Measurements from ENCODE around the gene ZC3HAV1.
"Not testable (repeated sequence)": the region's sequence is repeated elsewhere in the genome, so short reads cannot be mapped to it uniquely, and the experiment has no call there.

ZC3HAV1 gene

DNA sequence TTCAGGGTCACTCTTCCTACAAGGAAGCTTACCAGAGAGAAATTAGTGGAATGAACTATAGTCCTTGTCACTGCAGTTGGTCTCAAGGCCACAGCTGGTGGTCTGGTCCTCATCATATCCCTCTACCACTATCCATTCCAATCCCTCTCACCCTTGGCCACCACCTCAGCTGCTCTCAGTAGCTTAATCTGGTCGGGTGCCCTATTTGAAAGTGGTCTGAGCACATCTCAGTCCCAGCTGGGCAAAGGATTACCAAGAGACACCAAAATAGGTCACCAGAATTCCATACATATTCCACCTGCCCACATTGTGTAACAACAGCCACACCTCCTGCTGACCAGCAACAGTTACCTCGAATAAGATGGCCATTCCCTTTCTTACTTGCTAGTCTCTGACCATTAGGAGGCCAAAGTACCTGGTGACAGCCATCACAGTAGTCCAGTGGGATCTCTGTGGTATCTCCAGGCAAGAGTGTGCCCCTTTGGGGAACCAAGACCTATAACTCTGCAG is 3.3 kb upstream of the ZC3HAV1 start:
- DNase-seq (ENCODE audit: low read depth in 2 of 2), result no peak

DNA sequence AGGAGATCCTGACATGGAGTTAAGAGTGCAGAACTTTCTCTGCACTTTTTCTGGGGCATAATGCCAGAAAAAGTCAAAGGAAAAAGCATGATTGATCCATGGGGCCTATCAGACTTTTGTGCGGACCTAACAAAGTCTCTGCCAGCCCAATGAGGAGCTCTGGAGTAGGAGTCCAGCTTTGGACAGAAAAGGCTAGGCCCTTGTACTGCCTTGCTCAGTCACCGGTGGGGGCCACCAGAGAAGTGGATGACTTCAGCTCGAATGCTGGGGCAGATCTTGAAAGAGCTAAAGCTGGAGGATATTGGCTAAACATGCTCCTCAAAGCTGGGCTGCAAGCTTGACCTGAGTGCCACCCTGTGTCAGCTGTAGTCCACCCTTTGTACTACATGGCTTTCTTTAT is 2.8 kb upstream of the ZC3HAV1 start:
- DNase-seq (ENCODE audit: low read depth in 2 of 2), result no peak

DNA sequence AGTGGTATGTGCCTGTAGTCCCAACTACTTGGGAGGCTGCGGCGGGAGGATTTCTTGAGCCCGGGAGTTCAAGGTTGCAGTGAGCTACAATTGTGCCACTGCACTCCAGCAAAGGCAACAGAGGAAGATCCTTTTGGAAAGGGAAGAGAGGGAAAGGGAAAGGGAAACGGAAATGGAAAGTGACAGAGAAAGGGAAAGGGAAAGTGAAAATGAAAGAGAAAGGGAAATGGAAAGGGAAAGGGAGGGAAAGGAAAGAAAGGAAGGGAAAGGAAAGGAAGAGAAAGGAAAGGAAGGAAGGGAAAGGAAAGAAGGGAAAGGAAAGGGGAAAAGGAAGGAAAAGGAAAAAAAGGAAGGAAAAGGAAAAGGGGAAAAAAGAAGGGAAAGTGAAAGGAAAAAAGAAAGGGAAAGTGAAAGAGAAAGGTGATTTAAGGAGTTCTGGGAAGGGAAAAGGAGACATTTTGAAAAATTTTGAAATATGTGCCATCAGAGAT is 2.3 kb upstream of the ZC3HAV1 start:
- DNase-seq (ENCODE audit: low read depth in 2 of 2), result no peak

GRCh38 chr7:139111147-139111546 is 1.6 kb upstream of the ZC3HAV1 start:
- DNase-seq (ENCODE audit: low read depth in 2 of 2), result no peak

DNA sequence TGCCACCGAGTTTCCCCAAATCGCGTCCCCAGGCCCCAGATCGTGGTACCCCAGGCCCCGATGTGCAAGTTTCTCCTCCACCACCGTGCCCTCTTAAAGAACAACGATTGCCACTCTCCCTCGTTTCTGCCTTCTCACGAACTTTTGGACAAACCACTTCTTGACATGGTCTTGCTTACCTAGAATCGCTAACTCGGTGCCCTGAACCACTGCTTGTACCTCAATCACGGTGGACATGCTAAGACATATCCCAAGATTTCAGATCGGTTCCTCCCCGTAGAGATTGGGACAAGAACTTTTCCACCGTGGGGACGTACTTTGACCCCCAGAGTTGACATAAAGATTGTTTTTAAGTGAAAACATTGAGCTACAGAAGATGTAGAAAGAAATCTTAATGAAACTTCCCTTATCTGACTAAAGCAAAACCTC is 477 bp upstream of the ZC3HAV1 start:
- DNase-seq (ENCODE audit: low read depth in 2 of 2), result no peak

DNA sequence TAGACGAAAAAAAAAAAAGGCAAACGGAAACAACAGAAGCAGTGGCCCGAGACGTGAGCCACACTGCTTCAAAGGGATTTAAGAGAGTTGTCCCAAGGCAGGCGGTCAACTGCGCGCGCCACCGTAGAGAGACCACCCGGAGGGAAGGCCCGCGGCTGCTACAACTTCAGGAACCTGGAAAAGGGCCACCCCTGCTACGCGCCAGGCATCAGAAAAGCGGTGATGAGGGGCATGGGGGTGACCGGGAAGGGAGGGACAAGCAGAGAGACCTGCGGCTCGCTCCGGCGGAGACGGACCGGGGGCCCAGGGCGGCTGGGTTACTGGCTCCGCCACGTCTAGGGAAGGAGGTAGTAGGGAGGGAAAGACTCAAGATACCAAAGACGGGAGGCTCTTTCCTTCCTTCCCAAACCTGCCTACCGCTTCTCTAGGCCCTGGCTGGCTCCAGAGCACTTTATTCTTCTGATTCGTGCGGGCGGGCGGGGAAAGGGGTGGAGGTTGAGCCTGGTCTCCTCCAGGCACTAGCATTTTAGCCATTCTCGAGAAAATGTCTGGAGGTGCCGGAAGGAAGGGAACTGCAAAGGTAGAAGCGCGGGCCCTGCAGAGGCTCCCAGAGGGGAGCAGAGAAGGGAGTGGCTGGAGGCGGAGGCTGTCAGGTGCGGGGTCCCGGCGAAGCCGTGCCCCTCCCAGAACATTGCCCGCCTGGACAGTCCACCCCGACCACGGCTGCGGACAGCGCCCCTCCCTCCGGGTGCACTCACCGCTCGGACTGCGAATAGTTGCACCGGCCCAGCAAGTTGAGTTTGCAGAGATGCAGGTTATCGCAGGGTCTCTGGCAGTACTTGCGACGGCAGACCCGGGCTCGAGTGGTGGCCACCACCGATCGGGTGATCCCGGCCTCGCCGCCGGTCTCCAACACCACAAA is 993 bp downstream of the ZC3HAV1 start:
- DNase-seq (ENCODE audit: low read depth in 2 of 2), result no peak

- DNase-seq (ENCODE audit: low read depth in 2 of 2), result no peak
Observed at GRCh38 chr7:139106959-139107358, 2.6 kb downstream of the ZC3HAV1 start.

DNA sequence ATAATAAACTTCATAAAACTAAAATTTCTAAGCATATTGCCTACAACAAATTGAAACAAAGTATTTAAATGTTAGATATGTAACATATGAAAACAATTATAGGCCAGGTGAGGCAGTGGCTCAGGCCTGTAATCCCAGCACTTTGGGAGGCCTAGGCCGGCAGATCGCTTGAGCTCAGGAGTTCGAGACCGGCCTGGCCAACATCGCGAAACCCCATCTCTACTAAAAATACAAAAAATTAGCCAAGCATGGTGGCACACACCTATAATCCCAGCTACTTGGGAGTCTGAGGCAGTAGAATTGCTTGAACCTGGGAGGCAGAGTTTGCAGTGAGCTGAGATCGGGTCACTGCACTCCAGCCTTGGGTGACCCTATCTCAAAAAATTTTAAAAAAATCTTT is 3.3 kb downstream of the ZC3HAV1 start:
- DNase-seq (ENCODE audit: low read depth in 2 of 2), result not testable (repeated sequence)

DNA sequence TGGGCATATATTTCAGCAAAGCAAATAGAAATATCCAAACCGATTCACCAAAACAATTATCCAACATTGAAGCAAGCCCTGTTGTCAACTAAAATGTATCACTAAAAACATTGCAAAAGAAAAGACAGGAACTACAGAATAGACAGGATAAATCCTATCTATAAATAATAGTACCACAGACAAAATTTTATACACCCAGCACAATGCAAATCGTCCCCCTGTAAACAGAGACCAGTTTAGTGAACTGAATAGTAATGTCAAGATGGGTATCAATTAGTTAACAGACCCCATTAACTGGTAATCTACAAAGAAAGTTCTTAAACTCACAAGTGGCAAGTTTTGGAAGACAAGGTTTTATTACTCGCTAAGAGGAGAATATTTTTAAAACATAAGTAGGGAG is 4.0 kb downstream of the ZC3HAV1 start:
- no peak for DNase-seq (ENCODE audit: low read depth in 2 of 2)

GRCh38 chr7:139104091-139104450 is 5.4 kb downstream of the ZC3HAV1 start:
- DNase-seq (ENCODE audit: low read depth in 2 of 2), result no peak

DNA sequence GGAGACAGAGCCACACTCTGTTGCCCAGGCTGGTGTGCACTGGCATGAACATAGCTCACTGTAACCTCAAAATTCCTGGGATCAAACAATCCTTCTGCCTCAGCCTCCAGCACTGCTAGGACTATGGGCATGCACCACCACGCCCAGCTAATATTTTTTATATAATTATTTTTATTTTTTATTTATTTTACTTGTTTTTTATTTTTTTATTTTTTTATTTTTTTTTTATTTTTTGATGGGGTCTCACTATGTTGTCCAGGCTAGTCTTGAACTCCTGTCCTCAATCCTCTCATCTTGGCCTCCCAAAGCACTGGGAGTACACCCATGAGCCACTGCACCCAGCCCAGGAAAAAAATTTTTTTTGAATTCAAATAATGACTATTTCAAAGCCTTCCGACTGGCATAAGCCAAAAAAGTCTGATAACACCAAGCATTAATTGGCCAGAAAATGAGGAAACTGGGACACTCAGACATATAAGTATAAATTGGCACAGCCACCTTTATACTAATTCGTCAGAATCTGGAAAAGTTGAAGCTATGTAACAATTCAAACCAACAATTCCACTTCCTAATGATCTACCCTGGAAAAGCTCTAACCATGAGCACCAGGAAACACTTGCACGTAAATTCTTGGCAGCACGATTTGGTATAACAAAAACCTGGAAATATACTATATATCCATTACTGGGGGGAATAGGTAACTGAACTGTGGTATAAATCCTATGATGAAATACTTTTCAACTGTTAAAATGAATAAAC is 6.3 kb downstream of the ZC3HAV1 start:
- no peak for DNase-seq (ENCODE audit: low read depth in 2 of 2)

DNA sequence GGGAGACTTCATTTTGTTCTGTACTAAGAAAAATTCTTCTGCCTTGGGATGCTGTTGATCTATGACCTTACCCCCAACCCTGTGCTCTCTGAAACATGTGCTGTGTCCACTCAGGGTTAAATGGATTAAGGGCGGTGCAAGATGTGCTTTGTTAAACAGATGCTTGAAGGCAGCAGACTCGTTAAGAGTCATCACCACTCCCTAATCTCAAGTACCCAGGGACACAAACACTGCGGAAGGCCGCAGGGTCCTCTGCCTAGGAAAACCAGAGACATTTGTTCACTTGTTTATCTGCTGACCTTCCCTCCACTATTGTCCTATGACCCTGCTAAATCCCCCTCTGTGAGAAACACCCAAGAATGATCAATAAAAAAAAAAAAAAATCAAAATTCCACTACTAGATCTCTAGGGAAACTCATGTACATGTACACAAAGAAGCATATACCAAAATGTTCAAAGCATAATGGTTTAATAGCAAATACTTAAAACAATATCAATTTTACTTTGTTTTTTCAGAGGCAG is 7.8 kb downstream of the ZC3HAV1 start:
- not testable (repeated sequence) for DNase-seq (ENCODE audit: low read depth in 2 of 2)

DNA sequence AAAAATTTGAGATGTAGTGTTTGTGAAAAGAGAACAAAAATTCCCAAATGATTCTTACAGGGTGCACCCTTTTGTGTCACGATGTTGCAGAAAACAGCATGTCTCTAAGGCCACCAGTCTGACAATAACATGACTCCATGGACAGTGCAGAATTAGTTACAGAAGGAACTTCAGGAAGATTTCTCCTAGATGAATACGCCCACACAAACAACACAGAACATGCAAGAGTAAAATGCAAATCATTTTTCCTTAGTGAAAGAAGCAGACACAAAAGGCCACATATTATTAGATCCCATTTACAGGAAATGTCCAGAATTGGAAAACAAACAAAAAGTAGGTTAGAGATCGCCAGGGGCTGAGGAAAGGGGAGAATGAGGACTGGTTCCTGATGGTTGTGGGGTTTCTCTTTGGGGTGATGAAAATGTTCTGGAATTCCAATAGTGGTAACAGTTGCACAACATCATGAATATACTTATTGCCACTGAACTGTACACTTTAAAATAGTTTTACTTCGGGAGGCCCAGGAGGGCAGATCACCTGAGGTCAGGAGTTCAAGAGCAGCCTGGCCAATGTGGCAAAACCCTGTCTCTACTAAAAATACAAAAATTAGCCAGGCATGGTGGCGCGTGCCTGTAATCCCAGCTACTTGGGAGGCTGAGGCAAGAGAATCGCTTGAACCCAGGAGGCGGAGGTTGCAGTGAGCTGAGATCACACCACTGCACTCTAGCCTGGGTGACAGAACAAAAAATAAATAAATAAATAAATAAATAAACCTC is 10.2 kb downstream of the ZC3HAV1 start:
- DNase-seq (ENCODE audit: low read depth in 2 of 2), result no peak

- DNase-seq (ENCODE audit: low read depth in 2 of 2), result peak; percentile 62 to 70
Observed at GRCh38 chr7:139095194-139095659, 14.3 kb downstream of the ZC3HAV1 start.

DNA sequence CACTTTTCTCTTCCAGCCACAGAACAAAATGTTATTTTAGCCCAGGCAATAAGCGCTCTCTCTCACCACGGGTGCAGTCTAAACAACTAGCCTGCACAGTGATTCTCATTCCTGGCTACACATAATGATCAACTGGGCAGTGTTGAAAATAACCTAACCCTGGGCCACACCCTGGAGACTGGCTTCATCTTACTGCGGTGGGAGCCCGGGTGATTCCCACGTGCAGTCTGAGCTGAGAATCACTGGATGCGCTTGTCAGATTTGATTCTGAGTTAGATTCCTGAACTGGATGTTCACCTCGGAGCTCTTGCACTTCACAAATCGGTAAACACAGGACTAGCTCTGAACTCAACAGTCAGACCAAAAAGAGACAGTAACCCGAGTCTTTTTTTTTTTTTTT is 14.9 kb downstream of the ZC3HAV1 start:
- DNase-seq (ENCODE audit: low read depth in 2 of 2), result no peak

DNA sequence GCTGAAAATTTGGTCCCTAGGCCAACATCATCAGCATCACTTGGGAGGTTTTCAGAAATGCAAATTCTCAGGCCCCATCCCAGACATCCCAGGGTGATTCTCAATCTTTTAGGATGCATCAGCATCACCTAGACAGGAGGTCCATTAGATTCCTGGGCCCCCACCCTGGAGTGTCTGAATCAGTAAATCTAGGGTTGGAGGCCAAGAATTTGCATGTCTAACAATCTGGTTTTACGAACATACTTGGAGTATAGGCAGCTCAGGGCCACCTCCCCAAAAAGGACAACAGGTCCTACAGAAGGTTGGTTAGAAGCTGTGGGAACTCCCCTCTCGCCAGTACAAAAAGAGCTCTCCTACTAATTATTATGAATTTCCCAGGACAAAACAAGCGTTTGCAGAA is 15.5 kb downstream of the ZC3HAV1 start:
- DNase-seq (ENCODE audit: low read depth in 2 of 2), result no peak

DNA sequence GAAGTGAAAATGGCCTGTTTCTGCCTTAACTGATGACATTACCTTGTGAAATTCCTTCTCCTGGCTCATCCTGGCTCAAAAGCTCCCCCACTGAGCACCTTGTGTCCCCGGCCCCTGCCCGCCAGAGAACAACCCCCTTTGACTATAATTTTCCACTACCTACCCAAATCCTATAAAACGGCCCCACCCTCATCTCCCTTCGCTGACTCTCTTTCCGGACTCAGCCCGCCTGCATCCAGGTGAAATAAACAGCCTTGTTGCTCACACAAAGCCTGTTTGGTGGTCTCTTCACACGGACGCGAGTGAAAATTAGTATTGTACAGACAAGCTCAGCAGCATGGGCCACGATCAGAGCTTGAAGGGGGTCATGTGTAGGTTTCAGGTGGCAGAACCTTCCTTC is 16.0 kb downstream of the ZC3HAV1 start:
- DNase-seq (ENCODE audit: low read depth in 2 of 2), result not testable (repeated sequence)

- no peak for DNase-seq (ENCODE audit: low read depth in 2 of 2)
Observed at GRCh38 chr7:139092090-139092796, 17.3 kb downstream of the ZC3HAV1 start.

- DNase-seq (ENCODE audit: low read depth in 2 of 2), result no peak
Observed at GRCh38 chr7:139091677-139091996, 17.9 kb downstream of the ZC3HAV1 start.

- DNase-seq (ENCODE audit: low read depth in 2 of 2), result no peak
Observed at GRCh38 chr7:139089118-139089517, 20.4 kb downstream of the ZC3HAV1 start.

DNA sequence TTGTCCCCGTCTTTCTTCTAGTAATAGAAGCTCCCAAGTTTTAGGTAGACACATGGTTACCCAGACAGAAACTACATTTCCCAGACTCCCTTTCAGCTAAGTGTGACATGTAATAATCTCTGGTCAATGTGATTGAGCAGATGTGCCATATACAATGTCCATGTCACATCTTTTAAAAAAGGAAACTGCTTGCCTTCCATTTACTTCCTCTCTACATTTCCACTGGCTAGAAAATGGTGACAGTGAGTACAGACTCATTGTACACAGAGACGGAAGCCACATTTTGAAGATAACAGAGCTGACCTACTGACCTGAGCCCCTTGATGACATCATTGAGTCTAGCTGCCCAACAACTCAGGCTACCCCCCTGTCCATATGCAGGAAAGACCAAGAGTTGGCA is 21.3 kb downstream of the ZC3HAV1 start:
- no peak for DNase-seq (ENCODE audit: low read depth in 2 of 2)
